Tongue (tissue), 3 donors: Measurements from ENCODE around the gene NAP1L5. TPM values are rescaled to one million over a fixed set of nuclear protein-coding genes. Genes with fewer than 3 reads are reported as not detected.

Experiments used
- DNase-seq: peaks from one replicate; pipeline ENCODE4 v3.0.0-alpha.2; 2015
- small RNA-seq: library from RNA; depleted of rRNA; stranded (forward); fragments of <200 nt; gene quantifications from one replicate; pipeline ENCODE3, GENCODE V24; 2014; ENCODE audit warnings: low replicate concordance
- total RNA-seq: library from RNA; depleted of rRNA; stranded (reverse); fragments of >200 nt; gene quantifications from one replicate; pipeline ENCODE4 v1.2.3, GENCODE V29; 2014

The NAP1L5 gene
- total RNA-seq, 1 donor from 2014 or later: 8.6 TPM

- no peak for DNase-seq
These were observed 37.0 kb downstream of the NAP1L5 start for GRCh38 chr4:88660446-88661294.

- no peak for DNase-seq
These were observed 37.8 kb downstream of the NAP1L5 start for GRCh38 chr4:88659890-88660208.

- DNase-seq: peak; percentile 71
These were observed 38.4 kb downstream of the NAP1L5 start for GRCh38 chr4:88659055-88659889.

GRCh38 chr4:88655226-88655625, 42.4 kb downstream of the NAP1L5 start:
- DNase-seq: no peak

- no peak for DNase-seq
These were observed 44.2 kb downstream of the NAP1L5 start for GRCh38 chr4:88653371-88653946.

GRCh38 chr4:88649716-88650115, 47.9 kb downstream of the NAP1L5 start:
- no peak for DNase-seq

- no peak for DNase-seq
These were observed 50.9 kb downstream of the NAP1L5 start for GRCh38 chr4:88646528-88647280.

- DNase-seq: no peak
These were observed 51.6 kb downstream of the NAP1L5 start for GRCh38 chr4:88645994-88646393.

Small RNA genes within 50 kb of the gene (small RNA-seq; reads per million reads assigned to genes)
- gene RF02115 (not detected), gene RNU6-33P (not detected)

Other genes starting within 250 kb of the NAP1L5 start
- gene HERC5, start 240.7 kb downstream of the NAP1L5 start, total RNA-seq: 2.2 TPM
- gene PYURF, start 174.1 kb downstream of the NAP1L5 start, total RNA-seq: 73.1 TPM
- gene HERC3, start 105.3 kb downstream of the NAP1L5 start, total RNA-seq: 51.9 TPM